Fibroblast of lung (primary cell): Measurements from ENCODE around the gene MMD. TPM values are rescaled to one million over a fixed set of nuclear protein-coding genes. Genes with fewer than 3 reads are reported as not detected.

ENCODE experiments used
- DNase-seq, 2 donors: peaks; one replicate each; pipeline versions ENCODE4 v3.0.0 to v3.0.0-alpha.2; 2010; ENCODE audit warnings: low read depth in 2 of 2
- H2AFZ ChIP-seq: 2 replicates; pipeline ENCODE4 v1.5.1; 2012; ENCODE audit warnings: low read length, control low read depth, inconsistent platforms
- H3K27ac ChIP-seq: 2 replicates; pipeline ENCODE4 v1.5.1; 2011; ENCODE audit warnings: low read length, control low read depth; ENCODE audit not compliant: insufficient read depth
- H3K27me3 ChIP-seq: 2 replicates; pipeline ENCODE4 v1.5.1; 2011; ENCODE audit warnings: mild to moderate bottlenecking, low read length; ENCODE audit not compliant: control insufficient read depth, insufficient read depth
- H3K36me3 ChIP-seq: 2 replicates; pipeline ENCODE4 v1.5.1; 2011; ENCODE audit warnings: low read length; ENCODE audit not compliant: control insufficient read depth, insufficient read depth
- H3K4me1 ChIP-seq: 2 replicates; pipeline ENCODE4 v1.5.1; 2011; ENCODE audit warnings: low read length; ENCODE audit not compliant: control insufficient read depth, insufficient read depth; ENCODE audit errors: extremely low read depth
- H3K4me2 ChIP-seq: 2 replicates; pipeline ENCODE4 v1.5.1; 2011; ENCODE audit warnings: low read length, control low read depth; ENCODE audit not compliant: insufficient read depth; ENCODE audit errors: extremely low read depth
- H3K4me3 ChIP-seq, 4 experiments: fragments of 200-600 bp in 1 of 4; sonication (generic) in 1 of 4; replicated peaks in 1 of 4; 2 replicates each; pipeline ENCODE4 v1.5.1; 2011 to 2016; ENCODE audit warnings: low read length in 4 of 4, low read depth in 3 of 4, mild to moderate bottlenecking in 3 of 4, control low read depth in 2 of 4, inconsistent platforms in 1 of 4, mixed read lengths in 1 of 4; ENCODE audit not compliant: insufficient read depth in 1 of 4; ENCODE audit errors: control extremely low read depth in 1 of 4
- H3K79me2 ChIP-seq: 2 replicates; pipeline ENCODE4 v1.5.1; 2012; ENCODE audit warnings: mild to moderate bottlenecking, low read length, inconsistent platforms; ENCODE audit not compliant: control insufficient read depth, insufficient read depth
- H3K9ac ChIP-seq: 2 replicates; pipeline ENCODE4 v1.5.1; 2011; ENCODE audit warnings: mild to moderate bottlenecking, low read length, control low read depth; ENCODE audit not compliant: insufficient read depth
- H3K9me3 ChIP-seq: 2 replicates; pipeline ENCODE4 v1.5.1; 2012; ENCODE audit warnings: low read depth, low read length; ENCODE audit not compliant: control insufficient read depth, insufficient read depth
- H4K20me1 ChIP-seq: 2 replicates; pipeline ENCODE4 v1.5.1; 2011; ENCODE audit warnings: low read length; ENCODE audit not compliant: control insufficient read depth, insufficient read depth; ENCODE audit errors: extremely low read depth
- EZH2 ChIP-seq: IDR thresholded peaks from 2 replicates; pipeline ENCODE4 v1.5.1; 2012; ENCODE audit warnings: low read length, control low read depth, mild to moderate bottlenecking; ENCODE audit errors: missing control alignments
- polyA plus RNA-seq, 2 donors: library from polyadenylated mRNA; depleted of rRNA in 1 of 2; stranded (reverse) in 1 of 2; unstranded in 1 of 2; fragments of >200 nt; gene quantifications; 2 replicates each; pipeline ENCODE4 v1.2.1, GENCODE V29; 2011 to 2012; ENCODE audit warnings: missing spikeins in 1 of 2
- total RNA-seq: library from RNA; depleted of rRNA; stranded (reverse); fragments of >200 nt; gene quantifications from 2 replicates; pipeline ENCODE4 v1.2.1, GENCODE V29; 2014
- TF ChIP-seq, protein P1 (sequence below), 2 donors: IDR thresholded peaks in 1 of 2; conservative IDR thresholded peaks in 1 of 2; 1 replicate in 1 of 2; 2 replicates in 1 of 2; pipeline ENCODE4 v1.5.1; 2011 to 2012; ENCODE audit warnings: low read length in 2 of 2, control low read depth in 1 of 2, inconsistent platforms in 1 of 2, low read depth in 1 of 2, mild to moderate bottlenecking in 1 of 2

Gene MMD
- total and polyA plus RNA-seq, 2 donors (not counting 1 experiment from before 2014, with no cell fraction given) = 16.0 to 36.3 TPM

- H3K4me3 ChIP-seq = no peak overlapping the region
- H2AFZ ChIP-seq = no peak overlapping the region
- TF ChIP-seq EZH2 = no peak
- TF ChIP-seq, protein P1, sequence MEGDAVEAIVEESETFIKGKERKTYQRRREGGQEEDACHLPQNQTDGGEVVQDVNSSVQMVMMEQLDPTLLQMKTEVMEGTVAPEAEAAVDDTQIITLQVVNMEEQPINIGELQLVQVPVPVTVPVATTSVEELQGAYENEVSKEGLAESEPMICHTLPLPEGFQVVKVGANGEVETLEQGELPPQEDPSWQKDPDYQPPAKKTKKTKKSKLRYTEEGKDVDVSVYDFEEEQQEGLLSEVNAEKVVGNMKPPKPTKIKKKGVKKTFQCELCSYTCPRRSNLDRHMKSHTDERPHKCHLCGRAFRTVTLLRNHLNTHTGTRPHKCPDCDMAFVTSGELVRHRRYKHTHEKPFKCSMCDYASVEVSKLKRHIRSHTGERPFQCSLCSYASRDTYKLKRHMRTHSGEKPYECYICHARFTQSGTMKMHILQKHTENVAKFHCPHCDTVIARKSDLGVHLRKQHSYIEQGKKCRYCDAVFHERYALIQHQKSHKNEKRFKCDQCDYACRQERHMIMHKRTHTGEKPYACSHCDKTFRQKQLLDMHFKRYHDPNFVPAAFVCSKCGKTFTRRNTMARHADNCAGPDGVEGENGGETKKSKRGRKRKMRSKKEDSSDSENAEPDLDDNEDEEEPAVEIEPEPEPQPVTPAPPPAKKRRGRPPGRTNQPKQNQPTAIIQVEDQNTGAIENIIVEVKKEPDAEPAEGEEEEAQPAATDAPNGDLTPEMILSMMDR (conservative IDR thresholded peaks at IDR 0.05 in 1 of 2, IDR thresholded peaks at IDR 0.05 in 1 of 2; ENCODE audit: low read depth in 1 of 2, low read length in 2 of 2) = no peak
- no peak for DNase-seq
- no peaks in the 10 kb centered on the region for H3K79me2 ChIP-seq
- peaks cover 2% of the 10 kb centered on the region for H4K20me1 ChIP-seq
- H3K4me1 ChIP-seq = no peaks in the 10 kb centered on the region
- no peaks in the 10 kb centered on the region for H3K36me3 ChIP-seq
- H3K9me3 ChIP-seq = no peaks in the 10 kb centered on the region
- no peak overlapping the region for H3K9ac ChIP-seq
- no peaks in the 10 kb centered on the region for H3K27me3 ChIP-seq
- no peak overlapping the region for H3K4me2 ChIP-seq
- no peak overlapping the region for H3K27ac ChIP-seq
Observed at GRCh38 chr17:55345132-55345531, 76.5 kb downstream of the MMD start.

- H3K9me3 ChIP-seq = no peaks in the 10 kb centered on the region
- no peak overlapping the region for H3K27ac ChIP-seq
- no peaks in the 10 kb centered on the region for H3K27me3 ChIP-seq
- no peak overlapping the region for H3K4me2 ChIP-seq
- H4K20me1 ChIP-seq = peaks cover 2% of the 10 kb centered on the region
- no peak for TF ChIP-seq EZH2
- TF ChIP-seq, protein P1 (conservative IDR thresholded peaks at IDR 0.05 in 1 of 2, IDR thresholded peaks at IDR 0.05 in 1 of 2; ENCODE audit: low read depth in 1 of 2, low read length in 2 of 2) = no peak
- no peaks in the 10 kb centered on the region for H3K36me3 ChIP-seq
- H3K4me1 ChIP-seq = no peaks in the 10 kb centered on the region
- H3K4me3 ChIP-seq = no peak overlapping the region
- DNase-seq = no peak
- H3K9ac ChIP-seq = no peak overlapping the region
- no peak overlapping the region for H2AFZ ChIP-seq
- H3K79me2 ChIP-seq = no peaks in the 10 kb centered on the region
Observed at GRCh38 chr17:55344514-55344997, 77.1 kb downstream of the MMD start.

DNA sequence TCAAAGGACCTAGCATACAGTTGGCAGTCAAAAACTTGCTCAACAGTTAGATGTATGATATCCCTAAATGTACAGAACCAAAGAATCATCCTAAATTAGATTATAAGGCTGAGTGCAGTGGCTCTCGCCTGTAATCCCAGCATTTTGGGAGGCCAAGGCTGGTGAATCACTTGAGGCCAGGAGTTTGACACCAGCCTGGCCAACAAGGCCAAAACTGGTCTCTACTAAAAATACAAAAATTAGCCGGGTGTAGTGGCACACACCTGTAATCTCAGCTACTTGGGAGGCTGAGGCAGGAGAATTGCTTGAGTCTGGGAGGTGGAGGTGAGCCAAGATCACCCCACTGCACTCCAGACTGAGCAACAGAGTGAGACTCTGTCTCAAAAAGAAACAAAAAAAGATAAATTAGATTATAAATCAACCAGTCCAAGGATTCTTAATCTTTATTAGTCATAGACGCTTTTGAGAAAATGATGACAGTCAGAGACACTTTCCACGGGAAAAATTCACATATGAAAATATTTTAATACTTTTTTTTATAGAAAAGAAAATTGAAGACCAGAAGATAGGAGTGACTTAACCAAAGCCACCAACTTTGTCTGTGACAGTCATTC lies 77.6 kb downstream of the MMD start:
- DNase-seq = no peak
- H3K79me2 ChIP-seq = no peaks in the 10 kb centered on the region
- TF ChIP-seq EZH2 = no peak
- TF ChIP-seq, protein P1 (conservative IDR thresholded peaks at IDR 0.05 in 1 of 2, IDR thresholded peaks at IDR 0.05 in 1 of 2; ENCODE audit: low read depth in 1 of 2, low read length in 2 of 2) = no peak
- no peak overlapping the region for H3K4me3 ChIP-seq
- H3K4me2 ChIP-seq = no peak overlapping the region
- no peaks in the 10 kb centered on the region for H3K9me3 ChIP-seq
- H2AFZ ChIP-seq = no peak overlapping the region
- H3K27ac ChIP-seq = no peak overlapping the region
- no peaks in the 10 kb centered on the region for H3K27me3 ChIP-seq
- no peak overlapping the region for H3K9ac ChIP-seq
- peaks cover 2% of the 10 kb centered on the region for H4K20me1 ChIP-seq
- no peaks in the 10 kb centered on the region for H3K36me3 ChIP-seq
- no peaks in the 10 kb centered on the region for H3K4me1 ChIP-seq
